ENCODE data around the gene UBL7.

Gene UBL7

GRCh38 chr15:74432968-74433591 lies 27.9 kb downstream of the UBL7 start:
- Histone ChIP-seq H3K27me3 (peaks cover 78% of the 10 kb centered on the region), H3K4me3 (ENCODE audit: low read depth in 1 of 2, low read length in 1 of 2) (peak overlapping the region; percentile 68 to 75), H3K27ac (no peak overlapping the region), H3K9me3 (no peaks in the 10 kb centered on the region), H3K4me1 (ENCODE audit: control insufficient read depth in 1 of 2, insufficient read depth in 1 of 2, low read depth in 1 of 2, low read length in 1 of 2) (peaks cover 24 to 35% of the 10 kb centered on the region in 2 experiments), H3K36me3 (no peaks in the 10 kb centered on the region)
- TF ChIP-seq CTCF (IDR thresholded peaks at IDR 0.05) = no peak

DNA sequence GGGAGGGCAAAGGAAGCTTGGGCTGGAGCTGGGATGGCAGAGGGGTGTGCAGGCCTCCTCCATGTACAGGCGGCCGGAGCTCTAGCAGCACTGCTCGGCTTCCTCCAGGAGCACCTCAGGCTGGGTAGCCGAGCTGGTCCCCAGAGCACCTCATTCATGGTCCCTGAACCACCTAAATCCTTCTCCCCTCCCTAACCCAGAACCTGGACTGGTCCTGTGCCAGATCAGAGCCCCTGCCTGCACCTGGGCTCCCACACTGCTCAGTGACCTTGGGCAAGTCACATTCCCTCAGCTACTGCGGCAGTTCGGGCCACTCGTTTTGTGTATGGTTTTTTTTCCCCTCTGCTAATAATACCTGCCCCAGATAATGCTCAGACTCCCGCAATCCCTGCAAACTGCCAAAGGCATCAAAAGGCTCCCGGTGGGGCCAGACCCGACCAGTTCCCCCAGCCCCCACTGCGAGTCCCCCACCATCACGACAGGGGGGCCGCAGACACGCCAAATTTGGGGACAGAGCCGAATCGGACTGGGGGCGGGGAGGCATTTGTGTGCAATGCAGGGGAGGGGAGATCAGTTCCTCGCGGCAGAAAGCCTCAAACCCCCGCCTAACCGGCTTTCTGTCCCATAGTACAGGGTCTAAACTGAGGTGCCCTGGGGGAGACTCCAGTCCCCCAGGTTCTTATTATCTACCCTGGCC lies 28.5 kb downstream of the UBL7 start:
- Histone ChIP-seq H3K4me3 (ENCODE audit: low read depth in 1 of 2, low read length in 1 of 2) (peak overlapping the region in 1 of 2 experiments; percentile 75), H3K36me3 (no peaks in the 10 kb centered on the region), H3K4me1 (ENCODE audit: control insufficient read depth in 1 of 2, insufficient read depth in 1 of 2, low read depth in 1 of 2, low read length in 1 of 2) (peaks cover 24 to 35% of the 10 kb centered on the region in 2 experiments), H3K9me3 (no peaks in the 10 kb centered on the region), H3K27ac (no peak overlapping the region), H3K27me3 (peaks cover 78% of the 10 kb centered on the region)
- no peak for TF ChIP-seq CTCF (IDR thresholded peaks at IDR 0.05)

DNA sequence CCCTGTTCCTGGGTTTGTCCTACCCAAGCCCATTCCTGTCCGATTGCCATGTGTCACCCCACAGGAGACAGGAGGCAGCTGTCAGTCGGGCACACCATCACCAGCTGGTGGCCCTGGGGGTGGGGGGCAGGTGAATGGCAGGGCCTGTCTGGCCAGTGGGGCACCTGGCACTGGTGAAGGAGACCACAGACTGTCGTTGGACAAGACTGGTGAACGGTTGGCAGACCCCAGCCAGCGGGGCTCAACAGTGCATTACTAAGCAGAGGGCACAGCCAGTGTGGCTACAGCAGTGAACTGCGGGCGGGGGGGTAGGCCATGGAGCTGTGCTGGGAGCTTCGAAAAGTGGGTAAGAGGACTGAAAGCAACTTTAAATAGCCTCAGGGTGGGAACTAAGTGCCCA lies 29.3 kb downstream of the UBL7 start:
- Histone ChIP-seq H3K4me3 (ENCODE audit: low read depth in 1 of 2, low read length in 1 of 2) (no peak overlapping the region), H3K36me3 (no peaks in the 10 kb centered on the region), H3K27me3 (peaks cover 78% of the 10 kb centered on the region), H3K9me3 (no peaks in the 10 kb centered on the region), H3K27ac (no peak overlapping the region), H3K4me1 (ENCODE audit: control insufficient read depth in 1 of 2, insufficient read depth in 1 of 2, low read depth in 1 of 2, low read length in 1 of 2) (peaks cover 24 to 35% of the 10 kb centered on the region in 2 experiments)
- no peak for TF ChIP-seq CTCF (IDR thresholded peaks at IDR 0.05)

GRCh38 chr15:74431116-74431515 lies 29.8 kb downstream of the UBL7 start:
- Histone ChIP-seq H3K27me3 (peaks cover 74% of the 10 kb centered on the region), H3K36me3 (no peaks in the 10 kb centered on the region), H3K27ac (no peak overlapping the region), H3K4me1 (ENCODE audit: control insufficient read depth in 1 of 2, insufficient read depth in 1 of 2, low read depth in 1 of 2, low read length in 1 of 2) (peaks cover 24 to 35% of the 10 kb centered on the region in 2 experiments), H3K4me3 (ENCODE audit: low read depth in 1 of 2, low read length in 1 of 2) (no peak overlapping the region), H3K9me3 (no peaks in the 10 kb centered on the region)
- TF ChIP-seq CTCF (IDR thresholded peaks at IDR 0.05) = no peak

DNA sequence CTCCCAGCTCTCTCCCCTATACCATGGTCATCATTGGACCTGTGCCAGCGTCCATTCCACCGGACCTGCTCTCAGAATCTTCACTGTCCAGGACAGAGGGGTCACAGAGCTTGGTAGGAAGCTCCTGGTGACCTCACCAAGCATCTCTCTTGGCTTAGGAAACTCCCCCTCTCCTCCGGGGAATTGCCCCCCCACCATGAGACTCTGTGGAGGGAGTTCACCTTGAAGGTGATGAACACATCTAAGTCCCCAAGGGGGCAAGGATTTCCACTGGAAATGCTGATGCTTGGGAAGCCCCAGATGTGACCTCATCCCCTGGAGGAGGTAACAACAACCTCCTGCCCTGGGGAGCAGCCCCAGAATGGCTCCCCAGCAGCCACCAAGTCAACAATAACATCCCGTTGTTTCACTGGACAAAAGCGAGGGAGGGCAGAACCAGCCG lies 30.4 kb downstream of the UBL7 start:
- no peak for TF ChIP-seq CTCF (IDR thresholded peaks at IDR 0.05)
- H3K4me3 ChIP-seq (ENCODE audit: low read depth in 1 of 2, low read length in 1 of 2) = no peak overlapping the region
- peaks cover 24 to 35% of the 10 kb centered on the region in 2 experiments for H3K4me1 ChIP-seq (ENCODE audit: control insufficient read depth in 1 of 2, insufficient read depth in 1 of 2, low read depth in 1 of 2, low read length in 1 of 2)
- H3K27me3 ChIP-seq = peaks cover 68% of the 10 kb centered on the region
- no peaks in the 10 kb centered on the region for H3K36me3 ChIP-seq
- no peak overlapping the region for H3K27ac ChIP-seq
- no peaks in the 10 kb centered on the region for H3K9me3 ChIP-seq
